GM18873 (cell line): Measurements from ENCODE around the gene NRG2.

Experiments
- ATAC-seq: cut with Tn5 transposase; IDR thresholded peaks from one replicate; pipeline ENCODE4 v1.9.1; 2021; ENCODE audit warnings: mild to moderate bottlenecking, moderate library complexity, moderate number of reproducible peaks; ENCODE audit not compliant: unreplicated experiment, low FRiP score

Gene NRG2

GRCh38 chr5:140042643-140043507 is at the start of gene NRG2:
NRG2 (minus strand) TSS chr5:140043299.
- no peak for ATAC-seq

GRCh38 chr5:140090251-140090650 is 47.2 kb upstream of the NRG2 start:
- ATAC-seq = no peak

- ATAC-seq = no peak
These were observed 41.4 kb upstream of the NRG2 start for GRCh38 chr5:140084541-140084940.

- ATAC-seq = no peak
These were observed 40.6 kb upstream of the NRG2 start for GRCh38 chr5:140083650-140084049.

- no peak for ATAC-seq
These were observed 40.0 kb upstream of the NRG2 start for GRCh38 chr5:140083120-140083519.

GRCh38 chr5:140076788-140077187 is 33.7 kb upstream of the NRG2 start:
- no peak for ATAC-seq

- ATAC-seq = no peak
These were observed 33.0 kb upstream of the NRG2 start for GRCh38 chr5:140076142-140076541.

- ATAC-seq = no peak
These were observed 32.3 kb upstream of the NRG2 start for GRCh38 chr5:140075371-140075770.

GRCh38 chr5:140073296-140073695 is 30.2 kb upstream of the NRG2 start:
- ATAC-seq = no peak

- no peak for ATAC-seq
These were observed 29.7 kb upstream of the NRG2 start for GRCh38 chr5:140072812-140073211.

GRCh38 chr5:140060816-140061215 is 17.7 kb upstream of the NRG2 start:
- ATAC-seq = no peak

- no peak for ATAC-seq
These were observed 15.3 kb upstream of the NRG2 start for GRCh38 chr5:140058212-140058932.

- no peak for ATAC-seq
These were observed 13.8 kb upstream of the NRG2 start for GRCh38 chr5:140056880-140057279.

GRCh38 chr5:140055152-140055551 is 12.1 kb upstream of the NRG2 start:
- no peak for ATAC-seq

- no peak for ATAC-seq
These were observed 11.1 kb upstream of the NRG2 start for GRCh38 chr5:140054086-140054689.

GRCh38 chr5:140051950-140052349 is 8.9 kb upstream of the NRG2 start:
- ATAC-seq = no peak

- ATAC-seq = no peak
These were observed 6.6 kb upstream of the NRG2 start for GRCh38 chr5:140049713-140050112.

- ATAC-seq = no peak
These were observed 6.1 kb upstream of the NRG2 start for GRCh38 chr5:140049205-140049604.

- ATAC-seq = no peak
These were observed 942 bp upstream of the NRG2 start for GRCh38 chr5:140044041-140044440.

GRCh38 chr5:140043508-140043872 is 391 bp upstream of the NRG2 start:
- ATAC-seq = no peak

- no peak for ATAC-seq
These were observed 781 bp downstream of the NRG2 start for GRCh38 chr5:140042393-140042642.
